Lung (tissue), 16 donors: ENCODE data around the gene GPD1. TPM values are rescaled to one million over a fixed set of nuclear protein-coding genes. Genes with fewer than 3 reads are reported as not detected.
A peak's percentile ranks its signal among the peaks of the same experiment; 100 is the strongest.

Experiments used
- ATAC-seq: fragments of 200-7000 bp; cut with Tn5 transposase; one replicate; pipeline ENCODE4 v1.9.1; 2020; ENCODE audit warnings: moderate number of reproducible peaks; ENCODE audit not compliant: insufficient read depth, low FRiP score
- DNase-seq, 3 donors: peaks; one replicate each; pipeline ENCODE4 v3.0.0-alpha.2; 2013 to 2017
- H3K27ac ChIP-seq, 2 donors: one replicate each; pipeline ENCODE4 v1.5.1; 2013; ENCODE audit warnings: mild to moderate bottlenecking in 2 of 2, moderate library complexity in 2 of 2, control low read depth in 1 of 2, inconsistent platforms in 1 of 2, low read depth in 1 of 2, low read length in 1 of 2
- H3K27me3 ChIP-seq, 3 donors: one replicate each; pipeline ENCODE4 v1.5.1; 2013; ENCODE audit warnings: low read length in 2 of 3; ENCODE audit not compliant: control insufficient read depth in 3 of 3, insufficient read depth in 3 of 3
- H3K36me3 ChIP-seq, 4 donors: one replicate each; pipeline ENCODE4 v1.5.1; 2013; ENCODE audit warnings: low read length in 4 of 4, mild to moderate bottlenecking in 1 of 4, moderate library complexity in 1 of 4; ENCODE audit not compliant: control insufficient read depth in 4 of 4, insufficient read depth in 4 of 4
- H3K4me1 ChIP-seq, 5 donors: one replicate each; pipeline ENCODE4 v1.5.1; 2013; ENCODE audit warnings: low read length in 5 of 5, mild to moderate bottlenecking in 2 of 5, moderate library complexity in 1 of 5; ENCODE audit not compliant: control insufficient read depth in 5 of 5, insufficient read depth in 5 of 5
- H3K4me3 ChIP-seq: one replicate; pipeline ENCODE4 v1.5.1; 2013; ENCODE audit warnings: mild to moderate bottlenecking, control low read depth, moderate library complexity
- H3K9ac ChIP-seq, 2 donors: one replicate each; pipeline ENCODE4 v1.5.1; 2013; ENCODE audit warnings: low read length in 2 of 2, control low read depth in 1 of 2; ENCODE audit not compliant: insufficient read depth in 1 of 2
- H3K9me3 ChIP-seq, 4 donors: one replicate each; pipeline ENCODE4 v1.5.1; 2013; ENCODE audit warnings: low read length in 3 of 4, mild to moderate bottlenecking in 1 of 4, moderate library complexity in 1 of 4; ENCODE audit not compliant: control insufficient read depth in 4 of 4, insufficient read depth in 3 of 4
- WGBS, 2 donors: extraction: QIAGEN DNeasy Blood & Tissue Kit; methylation state at CpG; one replicate each; pipeline ENCODE4 v1.1.7; 2013; 5-methylcytosine and 5-hydroxymethylcytosine counted together
- long read RNA-seq, 5 donors: transcript quantifications; one replicate each; lab custom pipeline, GENCODE V29; 2026
- polyA plus RNA-seq, 2 donors: library from polyadenylated mRNA; stranded (reverse); fragments of 200-250 nt; gene quantifications; one replicate each; pipeline ENCODE4 v1.2.1, GENCODE V29; 2013
- total RNA-seq, 2 donors: library from RNA; depleted of rRNA in 1 of 2; stranded (reverse); fragments of >200 nt in 1 of 2; gene quantifications; one replicate each; pipeline ENCODE4 v1.2.1, GENCODE V29; 2014 to 2021
- TF ChIP-seq, protein P1 (sequence below): IDR thresholded peaks from 2 replicates; pipeline ENCODE4 v1.5.1; 2012; ENCODE audit warnings: mild to moderate bottlenecking; ENCODE audit errors: control extremely low read depth, extremely low read depth
- donor health status: control.
- donor health status: control.
- donor health status: Bipolar disorder and iron deficiency.
- donor health status: healthy.
- donor health status: DM: yes; HTN: yes; CAD: no.

GPD1 gene
- total RNA-seq (10 to 100 TPM in 1 of 2 donors, not detected in 1; 20.0 TPM), polyA plus RNA-seq (1 to 10 TPM; 1.7 to 9.9 TPM)
- long read RNA-seq, donor 1, result 0 reads
- long read RNA-seq, donor 2, result 0 reads
- long read RNA-seq, donor 3, result 0 reads
- long read RNA-seq, donor 4, result 0 reads
- long read RNA-seq, donor 5, result 0 reads

DNA sequence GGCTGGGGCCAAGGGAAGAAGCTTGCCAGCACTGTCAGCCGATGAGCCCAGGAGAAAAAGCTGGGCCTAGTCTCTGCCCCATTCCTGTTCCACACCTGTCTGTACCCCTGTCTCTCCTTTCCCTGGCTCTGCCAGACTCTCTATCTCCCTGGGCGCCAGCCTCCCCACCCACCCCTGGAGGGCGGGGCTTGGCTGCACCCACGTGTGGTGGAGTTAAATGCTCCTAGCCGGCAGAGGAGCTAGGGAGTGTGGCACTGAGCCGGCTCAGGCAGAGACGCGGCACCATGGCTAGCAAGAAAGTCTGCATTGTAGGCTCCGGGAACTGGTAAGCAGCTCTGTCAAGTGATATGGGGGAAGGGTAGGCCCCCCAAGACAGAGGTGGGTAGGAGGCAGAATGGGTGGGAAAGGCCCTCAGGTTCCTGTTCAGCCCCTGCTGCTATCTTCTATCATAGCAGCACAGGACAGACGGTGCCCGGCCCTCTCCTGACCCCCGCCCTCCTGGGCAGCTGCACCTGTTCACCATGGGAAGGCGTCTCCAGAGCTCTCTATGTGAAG, at the start of gene GPD1:
TSS of gene GPD1 (plus strand) at position 242 of the 555 bp plus-strand sequence. CDS start at position 285, 43 bp downstream.
- Histone ChIP-seq H3K9ac (no peak within 1 kb of the TSS), H3K4me1 (peaks cover 0 to 9% (median 0%) of the 10 kb centered on the region in 5 donors), H3K36me3 (peaks cover 8 to 17% (median 13%) of the 10 kb centered on the region in 4 donors), H3K27ac (peak within 1 kb of the TSS in 1 of 2 donors; percentile 20), H3K27me3 (no peaks in the 10 kb centered on the region), H3K4me3 (no peak within 1 kb of the TSS), H3K9me3 (no peaks in the 10 kb centered on the region)
- WGBS, 2 donors, result 32 to 57% methylated on average over 13 of the region's 13 CpGs
- TF ChIP-seq, protein P1, sequence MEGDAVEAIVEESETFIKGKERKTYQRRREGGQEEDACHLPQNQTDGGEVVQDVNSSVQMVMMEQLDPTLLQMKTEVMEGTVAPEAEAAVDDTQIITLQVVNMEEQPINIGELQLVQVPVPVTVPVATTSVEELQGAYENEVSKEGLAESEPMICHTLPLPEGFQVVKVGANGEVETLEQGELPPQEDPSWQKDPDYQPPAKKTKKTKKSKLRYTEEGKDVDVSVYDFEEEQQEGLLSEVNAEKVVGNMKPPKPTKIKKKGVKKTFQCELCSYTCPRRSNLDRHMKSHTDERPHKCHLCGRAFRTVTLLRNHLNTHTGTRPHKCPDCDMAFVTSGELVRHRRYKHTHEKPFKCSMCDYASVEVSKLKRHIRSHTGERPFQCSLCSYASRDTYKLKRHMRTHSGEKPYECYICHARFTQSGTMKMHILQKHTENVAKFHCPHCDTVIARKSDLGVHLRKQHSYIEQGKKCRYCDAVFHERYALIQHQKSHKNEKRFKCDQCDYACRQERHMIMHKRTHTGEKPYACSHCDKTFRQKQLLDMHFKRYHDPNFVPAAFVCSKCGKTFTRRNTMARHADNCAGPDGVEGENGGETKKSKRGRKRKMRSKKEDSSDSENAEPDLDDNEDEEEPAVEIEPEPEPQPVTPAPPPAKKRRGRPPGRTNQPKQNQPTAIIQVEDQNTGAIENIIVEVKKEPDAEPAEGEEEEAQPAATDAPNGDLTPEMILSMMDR, result no peak
- DNase-seq (peak; percentile 29 to 52 (median 52)), ATAC-seq (peak; percentile 67)

DNA sequence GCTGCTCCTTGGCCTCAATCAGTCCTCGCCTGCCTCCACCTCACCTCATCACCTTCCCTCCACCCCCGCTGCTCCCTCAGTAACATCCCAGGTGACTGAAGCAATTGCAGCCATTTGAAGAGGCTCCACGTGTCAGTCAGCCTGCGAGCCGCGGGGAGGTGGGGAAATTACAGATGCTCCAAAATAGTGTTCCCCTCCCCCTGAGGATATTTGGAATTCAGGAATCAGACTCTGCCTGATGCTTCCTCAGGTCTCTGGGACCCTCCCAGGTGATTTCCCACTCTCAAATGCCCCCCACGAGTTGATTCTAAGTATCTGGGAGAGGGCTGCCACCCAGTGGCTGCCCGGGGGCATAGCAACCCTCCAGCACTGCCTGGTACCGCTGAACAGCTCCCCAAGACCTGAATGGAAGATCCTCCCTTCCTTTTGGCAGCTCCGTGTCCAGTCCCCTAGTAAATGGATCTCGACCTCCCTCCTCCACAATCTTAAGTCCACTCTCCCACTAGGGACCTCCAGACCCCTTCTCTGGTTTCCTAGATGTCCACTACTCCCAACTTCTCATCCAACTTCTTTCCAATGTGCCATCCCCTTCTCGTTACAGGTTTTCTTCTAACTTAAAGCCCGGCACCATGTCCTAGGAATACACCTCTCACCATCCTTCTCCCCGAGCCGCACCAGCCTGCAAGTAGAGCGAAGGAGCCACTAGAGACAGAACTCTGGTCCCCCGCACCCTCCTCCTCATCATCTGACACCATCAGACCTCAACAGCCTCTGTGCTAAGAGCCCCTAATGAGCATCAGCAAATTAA, 47.8 kb upstream of the GPD1 start:
- peaks cover 0 to 12% (median 6%) of the 10 kb centered on the region in 3 donors for H3K27me3 ChIP-seq
- peak; percentile 78 for ATAC-seq
- peaks cover 0 to 14% (median 5%) of the 10 kb centered on the region in 5 donors for H3K4me1 ChIP-seq
- no peaks in the 10 kb centered on the region for H3K9me3 ChIP-seq
- DNase-seq, result peak; percentile 41 to 60 (median 53)
- TF ChIP-seq, protein P1, result peak; percentile 71
- 9 to 15% methylated on average over 17 of the region's 17 CpGs for WGBS, 2 donors
- no peak overlapping the region for H3K27ac ChIP-seq
- H3K36me3 ChIP-seq, result peaks cover 0 to 6% (median 1%) of the 10 kb centered on the region in 4 donors
- no peak overlapping the region for H3K4me3 ChIP-seq
- H3K9ac ChIP-seq, result no peak overlapping the region

DNA sequence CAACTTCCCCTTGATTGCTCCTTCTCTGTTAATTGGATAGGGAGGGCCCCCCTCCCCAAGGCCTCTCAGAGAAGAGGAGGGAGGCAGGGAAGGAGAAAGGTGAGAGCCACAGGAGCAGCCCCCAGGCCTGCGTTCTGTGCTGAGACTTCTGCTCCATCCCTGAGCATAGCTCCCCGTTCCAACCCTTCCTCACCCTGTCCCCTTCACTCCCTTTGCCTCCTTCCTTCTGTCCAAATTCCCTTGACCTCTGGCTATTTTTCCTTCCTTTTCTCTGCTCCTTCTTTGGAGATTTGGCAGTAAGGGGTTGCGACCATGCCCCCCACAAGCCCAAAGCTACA, 47.2 kb upstream of the GPD1 start:
- Histone ChIP-seq H3K4me1 (peaks cover 0 to 11% (median 5%) of the 10 kb centered on the region in 5 donors), H3K27me3 (peaks cover 0 to 12% (median 6%) of the 10 kb centered on the region in 3 donors), H3K9me3 (no peaks in the 10 kb centered on the region), H3K9ac (peak overlapping the region in 1 of 2 donors; percentile 72), H3K4me3 (no peak overlapping the region), H3K27ac (no peak overlapping the region), H3K36me3 (peaks cover 0 to 6% (median 1%) of the 10 kb centered on the region in 4 donors)
- no peak for ATAC-seq
- 12 to 19% methylated on average over 3 of the region's 3 CpGs for WGBS, 2 donors
- DNase-seq, result no peak
- TF ChIP-seq, protein P1, result no peak
